ENCODE data around the gene GYG1.

Gene GYG1

DNA sequence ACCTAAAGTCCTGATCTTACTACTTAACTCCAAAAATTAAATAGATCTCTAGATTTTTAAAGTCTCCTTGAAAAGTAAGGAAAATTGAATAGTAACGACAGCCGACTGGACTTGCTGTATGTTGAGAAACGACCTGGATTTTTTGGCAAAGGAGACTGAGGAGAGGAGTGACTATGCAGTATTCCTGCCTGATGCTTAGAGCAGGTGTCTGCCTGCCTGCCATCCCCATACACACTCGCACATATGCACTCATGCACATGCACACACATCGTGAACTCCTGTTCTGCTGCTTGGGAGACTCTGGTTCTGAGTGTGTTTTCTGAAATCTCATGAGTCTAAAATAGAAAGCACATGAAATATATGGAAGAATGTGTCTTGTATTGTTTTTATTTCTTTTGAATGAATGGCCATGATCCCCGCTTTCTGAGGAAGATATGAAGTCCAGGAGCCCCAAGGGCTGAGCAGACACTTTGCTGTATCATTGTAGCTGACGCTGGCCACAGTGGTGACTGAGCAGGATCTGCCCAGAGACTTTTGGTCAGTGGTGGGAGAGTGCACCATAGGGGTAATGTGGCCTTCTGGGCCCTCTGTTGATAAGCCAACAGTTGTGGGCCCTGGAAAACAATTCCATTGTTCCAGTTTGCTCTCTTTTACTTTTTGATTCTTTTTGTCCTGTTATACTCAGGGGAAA is 16.4 kb downstream of the GYG1 start:
- TF ChIP-seq, protein P1, sequence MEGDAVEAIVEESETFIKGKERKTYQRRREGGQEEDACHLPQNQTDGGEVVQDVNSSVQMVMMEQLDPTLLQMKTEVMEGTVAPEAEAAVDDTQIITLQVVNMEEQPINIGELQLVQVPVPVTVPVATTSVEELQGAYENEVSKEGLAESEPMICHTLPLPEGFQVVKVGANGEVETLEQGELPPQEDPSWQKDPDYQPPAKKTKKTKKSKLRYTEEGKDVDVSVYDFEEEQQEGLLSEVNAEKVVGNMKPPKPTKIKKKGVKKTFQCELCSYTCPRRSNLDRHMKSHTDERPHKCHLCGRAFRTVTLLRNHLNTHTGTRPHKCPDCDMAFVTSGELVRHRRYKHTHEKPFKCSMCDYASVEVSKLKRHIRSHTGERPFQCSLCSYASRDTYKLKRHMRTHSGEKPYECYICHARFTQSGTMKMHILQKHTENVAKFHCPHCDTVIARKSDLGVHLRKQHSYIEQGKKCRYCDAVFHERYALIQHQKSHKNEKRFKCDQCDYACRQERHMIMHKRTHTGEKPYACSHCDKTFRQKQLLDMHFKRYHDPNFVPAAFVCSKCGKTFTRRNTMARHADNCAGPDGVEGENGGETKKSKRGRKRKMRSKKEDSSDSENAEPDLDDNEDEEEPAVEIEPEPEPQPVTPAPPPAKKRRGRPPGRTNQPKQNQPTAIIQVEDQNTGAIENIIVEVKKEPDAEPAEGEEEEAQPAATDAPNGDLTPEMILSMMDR (IDR thresholded peaks at IDR 0.05; ENCODE audit: low read length, missing control alignments) = no peak
- H3K4me3 ChIP-seq (replicated peaks; ENCODE audit: low read depth, low read length) = no peak overlapping the region
- no peak for DNase-seq (ENCODE audit: low read depth)

DNA sequence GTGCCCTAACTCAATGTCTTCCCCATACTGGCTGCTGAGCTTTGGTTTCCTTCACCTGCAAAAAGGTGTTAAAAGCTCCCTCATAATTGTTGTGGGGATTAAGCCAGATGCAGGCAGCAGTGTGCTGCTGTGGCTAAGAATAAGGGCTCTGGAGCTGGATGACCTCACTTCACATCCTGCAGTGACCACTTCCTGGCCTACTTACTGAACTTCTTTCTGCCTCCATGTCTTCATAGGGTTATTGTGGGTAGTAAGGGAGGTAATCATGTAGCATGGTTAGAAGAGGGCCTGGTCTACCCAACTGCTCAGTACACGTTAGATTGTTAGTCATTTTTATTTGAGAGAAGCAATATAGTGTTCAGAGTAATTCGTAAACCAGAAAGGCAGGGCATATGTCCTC is 18.4 kb downstream of the GYG1 start:
- DNase-seq (ENCODE audit: low read depth) = no peak
- TF ChIP-seq, protein P1 (IDR thresholded peaks at IDR 0.05; ENCODE audit: low read length, missing control alignments) = no peak
- H3K4me3 ChIP-seq (replicated peaks; ENCODE audit: low read depth, low read length) = no peak overlapping the region

DNA sequence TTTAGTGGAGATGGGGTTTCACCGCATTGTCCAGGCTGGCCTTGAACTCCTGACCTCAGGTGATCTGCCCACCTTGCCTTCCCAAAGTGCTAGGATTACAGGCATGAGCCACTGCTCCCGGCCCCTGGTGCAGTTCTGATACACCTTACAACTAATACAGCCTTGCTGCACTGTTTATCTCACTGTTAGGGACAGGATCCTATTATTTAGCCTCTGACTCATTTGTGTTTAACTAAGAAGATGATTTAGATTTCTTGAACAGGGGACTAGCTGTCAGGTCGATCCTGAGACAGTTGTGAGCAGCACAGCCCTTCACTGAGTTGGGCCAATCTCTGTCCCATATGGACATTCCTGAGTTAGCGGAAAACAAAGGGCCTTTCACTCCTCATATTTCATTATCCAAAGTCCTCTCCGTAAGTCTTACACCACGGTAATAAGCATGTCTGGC is 19.2 kb downstream of the GYG1 start:
- H3K4me3 ChIP-seq (replicated peaks; ENCODE audit: low read depth, low read length) = no peak overlapping the region
- peak; percentile 65 for DNase-seq (ENCODE audit: low read depth)
- TF ChIP-seq, protein P1 (IDR thresholded peaks at IDR 0.05; ENCODE audit: low read length, missing control alignments) = no peak

DNA sequence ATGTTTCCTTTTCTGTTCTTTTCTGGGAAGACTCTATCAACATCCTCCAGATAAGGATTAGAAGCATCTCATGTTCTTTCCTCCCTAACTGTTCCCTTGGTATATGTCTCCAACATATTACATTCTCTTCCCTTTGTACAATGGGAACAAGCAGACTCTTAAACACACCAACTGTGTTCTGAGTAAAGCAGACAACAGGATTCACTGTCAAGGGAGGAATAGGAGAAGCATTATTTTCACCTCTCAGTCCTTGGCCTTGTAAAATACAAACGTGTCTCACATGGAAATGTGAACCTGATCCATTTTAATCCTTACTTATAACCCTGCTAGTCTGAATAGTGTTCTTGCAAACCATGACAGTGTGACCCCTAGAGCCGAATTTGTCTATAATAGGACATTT is 19.6 kb downstream of the GYG1 start:
- DNase-seq (ENCODE audit: low read depth) = no peak
- TF ChIP-seq, protein P1 (IDR thresholded peaks at IDR 0.05; ENCODE audit: low read length, missing control alignments) = no peak
- no peak overlapping the region for H3K4me3 ChIP-seq (replicated peaks; ENCODE audit: low read depth, low read length)

DNA sequence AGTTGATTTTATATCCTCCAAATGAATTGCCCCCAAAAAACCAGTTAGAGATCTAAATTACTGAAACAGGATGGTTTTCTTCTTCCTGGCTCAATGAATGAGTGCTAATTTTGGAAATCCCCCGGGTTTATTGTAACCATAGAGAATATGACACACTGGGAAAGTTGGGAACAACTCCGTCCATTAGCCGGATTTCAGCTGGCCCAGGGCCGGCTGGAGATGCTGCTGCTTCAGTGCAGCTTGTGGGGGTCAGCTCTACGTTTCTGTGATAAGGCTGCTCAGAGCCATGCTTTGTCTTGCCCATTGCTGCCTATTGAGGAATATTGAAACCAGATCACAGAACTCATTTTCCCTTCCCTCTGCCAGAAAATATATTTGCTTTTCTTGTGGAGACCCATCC is 20.3 kb downstream of the GYG1 start:
- TF ChIP-seq, protein P1 (IDR thresholded peaks at IDR 0.05; ENCODE audit: low read length, missing control alignments) = no peak

DNA sequence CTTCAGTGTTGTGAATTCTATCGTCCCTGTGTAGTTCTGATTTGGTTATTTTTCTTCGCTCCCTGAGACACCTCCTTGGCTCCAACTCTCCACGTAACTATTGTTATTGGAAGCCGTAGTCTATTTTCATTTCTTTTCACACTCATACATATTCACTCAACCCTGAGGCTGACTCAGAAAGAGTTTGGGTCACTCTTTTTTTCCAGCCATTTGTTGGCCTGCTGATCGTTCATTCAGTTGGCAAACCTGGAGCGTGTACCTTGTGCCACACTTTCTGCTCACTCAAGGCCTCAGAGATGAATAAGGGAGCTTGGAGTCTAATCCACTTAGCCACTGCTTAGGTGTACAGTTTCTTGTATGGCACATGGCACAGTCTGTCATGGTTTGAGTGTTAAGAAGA is 22.4 kb downstream of the GYG1 start:
- H3K4me3 ChIP-seq (replicated peaks; ENCODE audit: low read depth, low read length) = no peak overlapping the region
- no peak for DNase-seq (ENCODE audit: low read depth)
- TF ChIP-seq, protein P1 (IDR thresholded peaks at IDR 0.05; ENCODE audit: low read length, missing control alignments) = no peak

More for the DNA sequence above, 20.3 kb downstream of the GYG1 start:
- no peak for DNase-seq (ENCODE audit: low read depth)
- H3K4me3 ChIP-seq (replicated peaks; ENCODE audit: low read depth, low read length) = no peak overlapping the region

DNA sequence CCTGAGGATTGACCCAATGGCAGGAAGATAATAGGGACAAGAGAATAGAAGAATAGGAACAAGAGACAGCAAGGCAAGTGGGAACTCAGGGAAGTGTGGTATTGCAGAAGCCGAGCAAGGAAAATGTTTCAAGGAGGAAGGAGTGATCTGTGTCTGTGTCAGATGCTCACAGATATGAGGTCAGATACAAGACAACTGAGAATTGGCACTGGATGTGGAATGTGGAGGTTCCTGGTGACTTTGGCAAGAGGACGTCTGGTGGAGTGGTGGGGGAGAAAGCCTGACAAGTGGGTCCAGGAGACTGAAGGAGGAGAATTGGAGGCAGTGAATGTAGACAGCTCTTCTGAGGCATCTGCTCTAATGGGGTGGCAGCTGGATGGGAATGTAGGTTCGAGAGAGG is 24.1 kb downstream of the GYG1 start:
- no peak overlapping the region for H3K4me3 ChIP-seq (replicated peaks; ENCODE audit: low read depth, low read length)
- no peak for DNase-seq (ENCODE audit: low read depth)
- TF ChIP-seq, protein P1 (IDR thresholded peaks at IDR 0.05; ENCODE audit: low read length, missing control alignments) = no peak

Data from fibroblast of pulmonary artery (primary cell).